Psoas muscle (tissue), 8 donors: ENCODE data around the gene ASAP2. TPM values are rescaled to one million over a fixed set of nuclear protein-coding genes. Genes with fewer than 3 reads are reported as not detected.

ENCODE experiments used
- ATAC-seq, 4 donors: fragments of 200-7000 bp; cut with Tn5 transposase; one replicate each; pipeline ENCODE4 v1.9.1; 2020; ENCODE audit warnings: moderate library complexity in 3 of 4, mild to moderate bottlenecking in 2 of 4
- DNase-seq, 2 donors: peaks; one replicate each; pipeline ENCODE4 v3.0.0-alpha.2; 2020
- H3K27ac ChIP-seq: fragments of 200-600 bp; one replicate; pipeline ENCODE4 v1.8.0; 2022
- H3K27me3 ChIP-seq, 3 donors: fragments of 200-600 bp in 1 of 3; one replicate each; pipeline versions ENCODE4 v1.6.1 to v1.8.0; 2013 to 2022; ENCODE audit warnings: low read length in 2 of 3, mild to moderate bottlenecking in 2 of 3, moderate library complexity in 1 of 3; ENCODE audit not compliant: insufficient read depth in 3 of 3
- H3K36me3 ChIP-seq, 2 donors: fragments of 200-600 bp in 1 of 2; one replicate each; pipeline versions ENCODE4 v1.6.1 to v1.8.0; 2013 to 2022; ENCODE audit warnings: low read depth in 1 of 2, mild to moderate bottlenecking in 1 of 2, moderate library complexity in 1 of 2; ENCODE audit not compliant: insufficient read depth in 1 of 2
- H3K4me1 ChIP-seq: fragments of 200-600 bp; one replicate; pipeline ENCODE4 v1.8.0; 2022
- H3K4me3 ChIP-seq: fragments of 200-600 bp; one replicate; pipeline ENCODE4 v1.8.0; 2022; ENCODE audit warnings: mild to moderate bottlenecking
- H3K9me3 ChIP-seq: fragments of 200-600 bp; one replicate; pipeline ENCODE4 v1.8.0; 2022
- WGBS, 3 donors: extraction: QIAGEN DNeasy Blood & Tissue Kit; methylation state at CpG; one replicate each; pipeline versions ENCODE4 v1.1.6 to v1.1.7; 2013; 5-methylcytosine and 5-hydroxymethylcytosine counted together
- intact Hi-C, 2 donors: fragments of 100-400 bp; cut with DNase I; formaldehyde crosslinking; loops; one replicate each; pipeline versions ENCODE4 v1.11.0 to v1.14.2; 2022
- polyA plus RNA-seq, 3 donors: library from polyadenylated mRNA; stranded (reverse); fragments of 200-250 nt; gene quantifications; one replicate each; pipeline ENCODE4 v1.2.3, GENCODE V29; 2013
- total RNA-seq, 4 donors: library from RNA; stranded (reverse); fragmentation: NEBNext Ultra II Directional in 2 of 4; extraction: Animal tissue kit (Norgen Biotek cat#: 25700) in 2 of 4; gene quantifications; one replicate each; pipeline versions ENCODE4 v1.2.1 to v1.2.4, GENCODE V29; 2021 to 2023
- TF ChIP-seq, protein P1 (sequence below): fragments of 200-600 bp; IDR thresholded peaks from one replicate; pipeline ENCODE4 v1.8.0; 2022; ENCODE audit warnings: antibody characterized with exemption
- donor health status: healthy with polysubstance abuse.
- donor health status: DM: no; HTN: no; CAD: no; lungs with moderate emphysema.
- donor health status: Bipolar disorder and iron deficiency.
- donor health status: healthy.
- donor health status: DM: yes; HTN: yes; CAD: no.
- donor health status: DM: no; HTN: no; CAD: no.
- donor health status: DM: no; HTN: no; CAD: no.
- donor health status: DM: yes; HTN: yes; CAD: no.

The ASAP2 gene
- total and polyA plus RNA-seq, 7 donors, result 1.6 to 9.0 (median 3.3) TPM

DNA sequence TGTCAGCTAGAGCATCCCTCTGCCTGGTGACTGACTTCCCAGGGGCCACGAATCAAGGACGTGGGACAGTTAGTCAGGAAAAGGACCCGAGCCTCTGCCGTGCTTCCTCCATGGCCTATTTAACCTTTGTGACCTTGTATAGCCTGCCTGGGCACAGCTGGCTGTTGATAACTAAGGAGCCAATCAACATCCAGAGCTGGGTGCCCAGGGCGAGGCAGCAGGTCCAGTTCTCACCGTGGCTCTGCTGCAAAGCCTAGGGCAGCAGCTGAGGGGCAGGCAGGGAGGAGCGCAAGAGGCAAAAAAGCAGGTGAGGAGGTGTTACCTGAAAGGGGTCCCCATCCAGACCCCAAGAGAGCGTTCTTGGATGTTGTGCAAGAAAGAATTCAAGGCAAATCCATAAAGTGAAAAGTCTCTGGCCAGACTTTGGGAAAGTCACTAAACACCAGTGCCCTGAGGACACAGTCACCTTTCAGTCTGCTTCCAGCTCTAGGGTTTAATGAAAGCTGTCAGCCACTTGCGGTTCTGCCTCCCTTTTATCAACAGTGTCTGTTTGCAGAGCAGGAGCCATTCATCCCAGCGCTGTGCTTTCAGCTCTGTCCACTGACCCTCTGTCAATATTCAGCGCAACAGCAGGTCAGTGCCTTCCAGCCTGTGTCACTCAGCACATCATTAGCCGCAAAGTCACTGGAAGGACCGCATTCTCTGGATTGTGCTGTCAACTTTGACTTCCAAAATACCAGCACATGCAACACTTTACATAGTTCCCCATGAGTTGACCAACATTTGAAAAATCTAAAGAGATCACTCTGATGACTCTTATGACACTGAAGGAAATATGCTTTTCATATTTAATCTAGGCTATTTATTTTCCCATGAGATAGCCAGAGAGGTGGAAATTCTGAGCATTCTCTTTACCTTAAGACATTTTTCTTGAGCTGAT lies 38.6 kb upstream of the ASAP2 start:
- H3K27ac ChIP-seq, result no peak overlapping the region
- 81 to 90% (median 88%) methylated on average over 13 of the region's 13 CpGs for WGBS, 3 donors
- no peak for DNase-seq
- H3K9me3 ChIP-seq, result no peaks in the 10 kb centered on the region
- peaks cover 0 to 4% (median 0%) of the 10 kb centered on the region in 3 donors for H3K27me3 ChIP-seq
- TF ChIP-seq, protein P1, sequence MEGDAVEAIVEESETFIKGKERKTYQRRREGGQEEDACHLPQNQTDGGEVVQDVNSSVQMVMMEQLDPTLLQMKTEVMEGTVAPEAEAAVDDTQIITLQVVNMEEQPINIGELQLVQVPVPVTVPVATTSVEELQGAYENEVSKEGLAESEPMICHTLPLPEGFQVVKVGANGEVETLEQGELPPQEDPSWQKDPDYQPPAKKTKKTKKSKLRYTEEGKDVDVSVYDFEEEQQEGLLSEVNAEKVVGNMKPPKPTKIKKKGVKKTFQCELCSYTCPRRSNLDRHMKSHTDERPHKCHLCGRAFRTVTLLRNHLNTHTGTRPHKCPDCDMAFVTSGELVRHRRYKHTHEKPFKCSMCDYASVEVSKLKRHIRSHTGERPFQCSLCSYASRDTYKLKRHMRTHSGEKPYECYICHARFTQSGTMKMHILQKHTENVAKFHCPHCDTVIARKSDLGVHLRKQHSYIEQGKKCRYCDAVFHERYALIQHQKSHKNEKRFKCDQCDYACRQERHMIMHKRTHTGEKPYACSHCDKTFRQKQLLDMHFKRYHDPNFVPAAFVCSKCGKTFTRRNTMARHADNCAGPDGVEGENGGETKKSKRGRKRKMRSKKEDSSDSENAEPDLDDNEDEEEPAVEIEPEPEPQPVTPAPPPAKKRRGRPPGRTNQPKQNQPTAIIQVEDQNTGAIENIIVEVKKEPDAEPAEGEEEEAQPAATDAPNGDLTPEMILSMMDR, result no peak
- no peaks in the 10 kb centered on the region for H3K4me1 ChIP-seq
- no peak overlapping the region for H3K4me3 ChIP-seq
- no peaks in the 10 kb centered on the region for H3K36me3 ChIP-seq
- intact Hi-C loops, result no loop called here
- ATAC-seq, result no peak

DNA sequence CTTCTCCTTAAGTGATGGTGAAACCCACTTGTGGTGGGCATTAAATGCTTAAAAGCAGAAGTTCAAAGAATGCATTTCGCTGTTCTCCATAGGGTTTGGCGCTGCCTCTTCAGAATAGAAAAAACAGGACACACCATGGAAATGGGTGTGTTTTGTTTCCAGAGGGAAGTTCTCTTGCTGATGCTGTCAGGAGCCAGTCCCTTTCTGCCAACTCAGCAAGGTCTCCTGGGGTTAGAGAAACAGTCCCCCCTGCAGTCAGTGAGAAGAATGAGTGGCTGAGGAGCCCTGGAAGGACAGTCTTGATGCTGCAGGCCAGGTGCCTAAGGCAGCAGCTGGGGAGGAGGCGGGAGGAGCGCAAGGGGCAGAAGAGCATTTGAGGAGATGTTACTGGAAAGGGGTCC lies 37.8 kb upstream of the ASAP2 start:
- no peaks in the 10 kb centered on the region for H3K36me3 ChIP-seq
- DNase-seq (no peak), ATAC-seq (no peak)
- intact Hi-C loops, result no loop called here
- 88 to 95% (median 88%) methylated on average over 4 of the region's 4 CpGs for WGBS, 3 donors
- no peak overlapping the region for H3K27ac ChIP-seq
- H3K4me3 ChIP-seq, result no peak overlapping the region
- peaks cover 0 to 4% (median 0%) of the 10 kb centered on the region in 3 donors for H3K27me3 ChIP-seq
- H3K9me3 ChIP-seq, result no peaks in the 10 kb centered on the region
- H3K4me1 ChIP-seq, result no peaks in the 10 kb centered on the region
- TF ChIP-seq, protein P1, result no peak

DNA sequence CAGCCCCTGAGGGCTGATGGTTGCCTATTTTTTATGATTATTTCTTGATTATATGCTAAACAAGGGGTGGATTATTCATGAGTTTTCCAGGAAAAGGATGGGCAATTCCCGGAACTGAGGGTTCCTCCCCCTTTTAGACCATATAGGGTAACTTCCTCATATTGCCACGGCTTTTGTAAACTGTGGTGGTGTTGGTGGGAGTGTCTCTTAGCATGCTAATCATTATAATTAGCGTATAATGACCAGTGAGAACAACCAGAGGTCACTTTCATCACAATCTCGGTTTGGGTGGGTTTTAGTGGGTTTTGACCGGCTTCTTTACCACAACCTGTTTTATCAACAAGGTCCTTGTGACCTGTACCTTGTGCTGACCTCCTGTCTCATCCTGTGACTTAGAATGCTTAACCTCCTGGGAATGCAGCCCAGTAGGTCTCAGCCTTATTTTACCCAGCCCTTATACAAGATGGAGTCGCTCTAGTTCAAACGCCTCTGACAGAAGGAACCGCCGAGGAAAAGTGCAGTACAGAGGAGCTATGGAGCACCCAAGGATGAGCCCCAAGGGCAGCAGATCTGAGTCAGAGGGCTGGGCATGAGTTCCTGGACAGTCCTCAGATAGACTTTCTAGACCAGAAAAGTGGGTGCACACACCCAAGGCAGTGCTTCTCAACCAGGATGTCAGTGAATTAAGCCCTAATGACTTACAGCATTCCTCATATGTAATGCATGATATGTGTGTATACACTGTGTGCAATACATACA lies 37.1 kb upstream of the ASAP2 start:
- Histone ChIP-seq H3K27ac (no peak overlapping the region), H3K27me3 (peaks cover 0 to 4% (median 0%) of the 10 kb centered on the region in 3 donors), H3K4me3 (no peak overlapping the region), H3K4me1 (no peaks in the 10 kb centered on the region), H3K9me3 (no peaks in the 10 kb centered on the region), H3K36me3 (no peaks in the 10 kb centered on the region)
- TF ChIP-seq, protein P1, result no peak
- 76 to 85% (median 84%) methylated on average over 9 of the region's 9 CpGs for WGBS, 3 donors
- no peak for ATAC-seq
- no peak for DNase-seq
- intact Hi-C loops, result no loop called here

DNA sequence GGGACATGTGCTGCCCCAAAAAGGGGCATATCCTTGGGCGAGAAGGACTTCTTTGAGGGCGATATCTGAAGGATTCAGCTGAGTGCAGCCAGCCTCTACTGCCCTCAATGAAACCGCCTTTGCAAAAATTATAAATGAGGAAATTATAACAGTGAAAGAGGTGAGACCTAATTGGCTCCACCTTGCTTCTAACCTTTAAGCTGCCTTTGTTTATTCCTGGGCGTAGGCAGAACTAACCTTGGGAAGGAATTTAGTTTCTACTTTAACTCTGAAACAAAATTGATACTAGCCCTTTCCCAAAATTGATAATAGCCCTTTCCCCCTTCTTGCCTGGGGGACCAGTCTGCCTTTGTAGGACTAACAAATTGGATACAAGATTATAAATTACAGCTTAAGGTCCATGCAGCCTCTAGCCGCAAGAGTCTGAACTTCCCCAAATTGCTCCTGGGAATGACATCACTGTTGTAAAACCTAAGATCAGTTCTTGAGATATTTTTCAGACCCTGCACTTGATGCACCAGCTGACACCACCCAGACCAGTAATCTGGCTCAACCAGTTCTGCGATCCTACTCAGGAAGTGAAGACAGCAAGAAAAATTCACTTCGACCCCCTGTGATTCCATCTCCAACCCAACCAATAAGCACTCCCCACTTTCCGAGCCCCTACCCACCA lies 36.0 kb upstream of the ASAP2 start:
- Histone ChIP-seq H3K9me3 (no peaks in the 10 kb centered on the region), H3K4me1 (no peaks in the 10 kb centered on the region), H3K27me3 (peaks cover 0 to 4% (median 0%) of the 10 kb centered on the region in 3 donors), H3K4me3 (no peak overlapping the region), H3K36me3 (no peaks in the 10 kb centered on the region), H3K27ac (no peak overlapping the region)
- intact Hi-C loops, result no loop called here
- WGBS, 3 donors, result 88 to 90% (median 88%) methylated on average over 8 of the region's 8 CpGs
- DNase-seq (no peak), ATAC-seq (no peak)
- TF ChIP-seq, protein P1, result no peak
